HepG2 (cell line): Measurements from ENCODE around the gene LAMA5. TPM values are rescaled to one million over a fixed set of nuclear protein-coding genes. Genes with fewer than 3 reads are reported as not detected.
A peak's percentile ranks its signal among the peaks of the same experiment; 100 is the strongest.

ENCODE experiments used
- ATAD3A ChIP-seq: sonication (generic); formaldehyde crosslinking; IDR thresholded peaks from 2 replicates; pipeline ENCODE4 v1.4.0; 2020; ENCODE audit warnings: missing genetic modification reagents
- CEBPB ChIP-seq: IDR thresholded peaks from 2 replicates; pipeline ENCODE4 v1.6.1; 2011; ENCODE audit warnings: low read depth, low read length, improper control_type of control experiment, borderline replicate concordance
- FLYWCH1 ChIP-seq: sonication (generic); formaldehyde crosslinking; IDR thresholded peaks from 2 replicates; pipeline ENCODE4 v1.8.1; 2023; ENCODE audit warnings: mild to moderate bottlenecking, missing genetic modification reagents
- FOXJ3 ChIP-seq: sonication (generic); formaldehyde crosslinking; IDR thresholded peaks from 2 replicates; pipeline ENCODE4 v1.4.0; 2020; ENCODE audit warnings: missing genetic modification reagents, mild to moderate bottlenecking, borderline replicate concordance
- HNRNPL ChIP-seq: fragments of 200-400 bp; formaldehyde crosslinking; IDR thresholded peaks from 2 replicates; pipeline ENCODE4 v1.6.1; 2017; ENCODE audit warnings: mild to moderate bottlenecking, low read depth, low read length
- HOXA9 ChIP-seq: sonication (generic); formaldehyde crosslinking; IDR thresholded peaks from 2 replicates; pipeline ENCODE4 v1.8.1; 2022; ENCODE audit warnings: missing genetic modification reagents, mild to moderate bottlenecking, moderate library complexity, borderline replicate concordance
- MYC ChIP-seq: sonication (generic); formaldehyde crosslinking; IDR thresholded peaks from 2 replicates; pipeline ENCODE4 v1.9.0; 2021; ENCODE audit warnings: missing genetic modification reagents, borderline replicate concordance
- POLR2A ChIP-seq, 2 experiments: IDR thresholded peaks; 2 replicates each; pipeline ENCODE4 v1.6.1; 2011; ENCODE audit warnings: low read depth in 2 of 2, low read length in 2 of 2, mild to moderate bottlenecking in 1 of 2, moderate library complexity in 1 of 2; ENCODE audit not compliant: insufficient read depth in 1 of 2
- RBAK ChIP-seq: sonication (generic); formaldehyde crosslinking; IDR thresholded peaks from 2 replicates; pipeline ENCODE4 v1.5.1; 2020; ENCODE audit warnings: mild to moderate bottlenecking, missing genetic modification reagents
- SALL2 ChIP-seq: sonication (generic); formaldehyde crosslinking; IDR thresholded peaks from 2 replicates; pipeline ENCODE4 v1.8.1; 2023; ENCODE audit warnings: mild to moderate bottlenecking, missing genetic modification reagents, inconsistent platforms
- SNAI1 ChIP-seq: sonication (generic); formaldehyde crosslinking; IDR thresholded peaks from 2 replicates; pipeline ENCODE4 v1.5.0; 2020; ENCODE audit warnings: mild to moderate bottlenecking, missing genetic modification reagents, borderline replicate concordance
- SP1 ChIP-seq, 2 experiments: fragments of 450-650 bp in 1 of 2; sonication (generic) in 1 of 2; formaldehyde crosslinking in 1 of 2; IDR thresholded peaks; 2 replicates each; pipeline versions ENCODE4 v1.4.0 to v1.6.1; 2016 to 2020; ENCODE audit warnings: missing genetic modification reagents in 1 of 2
- YEATS4 ChIP-seq: sonication (generic); formaldehyde crosslinking; IDR thresholded peaks from 2 replicates; pipeline ENCODE4 v1.4.0; 2020; ENCODE audit warnings: missing genetic modification reagents, borderline replicate concordance
- ZBTB14 ChIP-seq: sonication (generic); formaldehyde crosslinking; IDR thresholded peaks from 2 replicates; pipeline ENCODE4 v1.4.0; 2020; ENCODE audit warnings: missing genetic modification reagents
- ZNF230 ChIP-seq: sonication (generic); formaldehyde crosslinking; IDR thresholded peaks from 2 replicates; pipeline ENCODE4 v1.4.0; 2020; ENCODE audit warnings: mild to moderate bottlenecking, missing genetic modification reagents
- ZNF337 ChIP-seq: sonication (generic); formaldehyde crosslinking; IDR thresholded peaks from 2 replicates; pipeline ENCODE4 v1.5.1; 2020; ENCODE audit warnings: missing genetic modification reagents, low read depth, mild to moderate bottlenecking, borderline replicate concordance
- ZNF512B ChIP-seq: sonication (generic); formaldehyde crosslinking; IDR thresholded peaks from 2 replicates; pipeline ENCODE4 v1.5.1; 2020; ENCODE audit warnings: missing genetic modification reagents, mild to moderate bottlenecking, borderline replicate concordance
- ZNF557 ChIP-seq: sonication (generic); formaldehyde crosslinking; IDR thresholded peaks from 2 replicates; pipeline ENCODE4 v1.4.0; 2020; ENCODE audit warnings: missing genetic modification reagents
- ZNF670 ChIP-seq: sonication (generic); formaldehyde crosslinking; IDR thresholded peaks from 2 replicates; pipeline ENCODE4 v1.8.0; 2022; ENCODE audit warnings: mild to moderate bottlenecking, missing genetic modification reagents, borderline replicate concordance
- ZNF674 ChIP-seq: sonication (generic); formaldehyde crosslinking; IDR thresholded peaks from 2 replicates; pipeline ENCODE4 v1.5.0; 2020; ENCODE audit warnings: low read depth, mild to moderate bottlenecking, missing genetic modification reagents
- ZNF724P ChIP-seq: sonication (generic); formaldehyde crosslinking; IDR thresholded peaks from 2 replicates; pipeline ENCODE4 v1.8.0; 2022; ENCODE audit warnings: missing genetic modification reagents, borderline replicate concordance
- polyA plus RNA-seq, 8 experiments: library from polyadenylated mRNA; depleted of rRNA in 3 of 8; stranded (reverse) in 7 of 8; unstranded in 1 of 8; fragments of >200 nt; fragmentation: Illumina TruSeq in 4 of 8; extraction: Trizol in 4 of 8; gene quantifications; 2 replicates each; pipeline versions ENCODE4 v1.2.1 to v1.2.3, GENCODE V29; 2011 to 2016; ENCODE audit warnings: low read depth in 4 of 8, missing spikeins in 1 of 8, mixed read lengths in 1 of 8; ENCODE audit not compliant: insufficient read depth in 1 of 8
- total RNA-seq, 5 experiments: library from RNA; depleted of rRNA; stranded (reverse); fragments of >200 nt; fragmentation: Illumina TruSeq; extraction: Trizol; gene quantifications; 2 replicates each; pipeline ENCODE4 v1.2.3, GENCODE V29; 2016; ENCODE audit warnings: low read depth in 1 of 5

The LAMA5 gene
- total and polyA plus RNA-seq, 2 of the 13 experiments (the other 11 are each of a cell fraction or from before 2014, with no cell fraction given), result 21.0 to 44.7 TPM

GRCh38 chr20:62305765-62306413 lies 61.2 kb downstream of the LAMA5 start (continued):
- TF ChIP-seq ZBTB14 (no peak), CEBPB (no peak), ZNF337 (no peak), MYC (no peak), YEATS4 (CRISPR knock-in tag) (no peak), HNRNPL (no peak), POLR2A (IDR thresholded peaks at IDR 0.05; ENCODE audit: insufficient read depth in 1 of 2, low read depth in 2 of 2, low read length in 2 of 2) (peak; percentile 11 to 52; a peak in 3 of 4 replicates), FOXJ3 (CRISPR knock-in tag) (no peak), SP1 (IDR thresholded peaks at IDR 0.05) (no peak), SP1 (CRISPR knock-in tag; IDR thresholded peaks at IDR 0.05) (no peak), ATAD3A (CRISPR knock-in tag) (no peak), SNAI1 (no peak), ZNF557 (no peak), ZNF670 (no peak), ZNF674 (CRISPR knock-in tag) (no peak), FLYWCH1 (CRISPR knock-in tag) (no peak), ZNF230 (no peak), ZNF512B (CRISPR knock-in tag) (no peak), ZNF724P (CRISPR knock-in tag) (no peak), HOXA9 (CRISPR knock-in tag) (no peak), SALL2 (no peak), RBAK (CRISPR knock-in tag) (no peak)
